ENCODE data around the gene TMEM178A.

Gene TMEM178A

DNA sequence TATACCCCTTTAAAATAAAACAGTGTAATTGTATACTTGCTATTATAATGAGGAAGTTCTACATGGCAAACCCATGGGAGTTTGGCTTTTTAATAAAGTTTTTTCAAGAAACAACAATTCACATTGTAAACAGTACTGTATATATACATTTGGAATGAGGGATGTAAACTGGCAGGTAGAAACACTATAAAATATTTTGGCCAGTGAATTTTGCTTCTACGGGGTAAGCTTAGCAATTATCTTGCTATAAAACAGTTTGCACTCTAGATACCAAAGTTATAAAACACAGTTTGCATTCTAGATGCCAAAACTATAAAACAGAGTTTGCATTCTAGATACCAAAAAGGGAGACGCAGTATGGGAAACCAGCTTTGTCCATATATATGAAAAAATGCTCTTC is 96.7 kb downstream of the TMEM178A start:
- DNase-seq: no peak

Measured in GOT3 (cell line).